ENCODE results near the gene MGAT4B.
"Not testable (repeated sequence)": the region's sequence is repeated elsewhere in the genome, so short reads cannot be mapped to it uniquely, and the experiment has no call there.

The MGAT4B gene

DNA sequence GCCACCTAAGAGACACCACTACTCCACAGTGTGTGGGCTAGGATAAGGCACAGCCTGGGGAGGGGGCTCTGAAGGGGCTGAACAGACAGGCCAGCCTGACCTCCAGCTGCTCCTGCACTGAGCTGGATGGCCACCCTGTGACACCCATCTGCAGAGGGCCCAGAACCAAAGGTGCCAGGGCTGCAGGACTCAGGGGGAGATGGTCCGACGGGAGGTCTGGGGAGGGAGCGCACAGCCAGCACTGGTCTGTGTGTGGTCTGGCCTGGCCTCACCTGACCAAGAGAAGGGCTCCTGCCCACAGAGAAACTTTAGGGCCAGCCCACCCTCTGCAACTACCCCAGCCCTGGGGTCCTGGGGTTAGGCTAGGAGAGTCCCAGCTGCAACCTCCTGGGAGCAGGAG is 12.1 kb downstream of the MGAT4B start:
- no peak for DNase-seq (ENCODE audit: low spot score)

DNA sequence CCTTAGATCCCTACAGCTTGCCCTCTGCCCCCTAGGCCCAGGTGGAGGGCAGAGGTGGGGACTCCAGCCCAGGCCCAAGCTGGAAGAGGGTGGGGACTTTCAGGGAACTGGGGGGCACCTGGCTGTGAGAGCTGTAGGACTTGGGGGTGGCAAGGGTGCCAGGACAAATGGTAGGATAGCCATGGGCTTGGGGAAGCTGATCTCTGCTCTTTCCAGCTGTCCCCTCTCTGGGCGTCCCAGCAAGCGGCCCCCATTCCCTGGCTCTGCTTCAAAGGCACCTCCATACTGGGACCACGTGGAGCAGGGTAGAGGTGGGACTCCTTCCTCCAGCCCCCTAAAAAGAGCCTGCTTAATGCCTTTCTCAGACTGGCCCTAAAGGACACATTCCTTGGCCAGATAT is 12.5 kb downstream of the MGAT4B start:
- DNase-seq (ENCODE audit: low spot score) = no peak

DNA sequence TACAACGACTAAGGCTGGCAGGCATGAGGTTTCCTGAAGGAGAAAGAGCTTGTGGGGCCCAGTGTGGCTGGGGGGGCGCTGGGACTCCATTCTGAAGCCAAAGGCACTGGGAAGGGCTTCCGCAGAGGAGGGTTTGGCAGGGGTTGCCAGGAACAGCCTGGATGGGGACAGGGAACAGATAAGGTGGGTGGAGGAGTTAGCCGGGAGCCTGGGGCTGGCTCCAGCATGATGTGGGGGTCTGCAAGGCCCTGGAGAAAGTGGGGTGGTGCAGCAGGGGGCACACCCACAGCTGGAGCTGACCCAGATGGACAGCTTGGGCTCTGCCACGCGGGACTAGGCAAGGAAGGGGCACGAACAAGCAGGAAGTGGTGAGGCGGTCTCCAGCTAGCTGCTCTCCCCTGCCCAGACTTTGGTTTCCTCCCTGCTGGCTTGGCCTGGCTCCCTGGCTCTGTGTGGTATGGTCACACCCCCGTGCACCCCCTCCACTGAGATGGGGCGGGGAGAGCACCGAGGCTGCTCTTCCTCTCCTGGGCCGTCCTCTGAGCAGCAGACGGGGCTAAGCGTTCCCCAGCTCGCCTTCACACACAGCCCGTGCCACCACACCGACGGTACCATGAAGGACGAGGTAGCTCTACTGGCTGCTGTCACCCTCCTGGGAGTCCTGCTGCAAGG is 13.1 kb downstream of the MGAT4B start, which contains the start of gene LTC4S:
TSS of gene LTC4S (plus strand) at position 519 of the 672 bp plus-strand sequence. CDS start at position 614, 95 bp downstream.
- DNase-seq (ENCODE audit: low spot score) = no peak

DNA sequence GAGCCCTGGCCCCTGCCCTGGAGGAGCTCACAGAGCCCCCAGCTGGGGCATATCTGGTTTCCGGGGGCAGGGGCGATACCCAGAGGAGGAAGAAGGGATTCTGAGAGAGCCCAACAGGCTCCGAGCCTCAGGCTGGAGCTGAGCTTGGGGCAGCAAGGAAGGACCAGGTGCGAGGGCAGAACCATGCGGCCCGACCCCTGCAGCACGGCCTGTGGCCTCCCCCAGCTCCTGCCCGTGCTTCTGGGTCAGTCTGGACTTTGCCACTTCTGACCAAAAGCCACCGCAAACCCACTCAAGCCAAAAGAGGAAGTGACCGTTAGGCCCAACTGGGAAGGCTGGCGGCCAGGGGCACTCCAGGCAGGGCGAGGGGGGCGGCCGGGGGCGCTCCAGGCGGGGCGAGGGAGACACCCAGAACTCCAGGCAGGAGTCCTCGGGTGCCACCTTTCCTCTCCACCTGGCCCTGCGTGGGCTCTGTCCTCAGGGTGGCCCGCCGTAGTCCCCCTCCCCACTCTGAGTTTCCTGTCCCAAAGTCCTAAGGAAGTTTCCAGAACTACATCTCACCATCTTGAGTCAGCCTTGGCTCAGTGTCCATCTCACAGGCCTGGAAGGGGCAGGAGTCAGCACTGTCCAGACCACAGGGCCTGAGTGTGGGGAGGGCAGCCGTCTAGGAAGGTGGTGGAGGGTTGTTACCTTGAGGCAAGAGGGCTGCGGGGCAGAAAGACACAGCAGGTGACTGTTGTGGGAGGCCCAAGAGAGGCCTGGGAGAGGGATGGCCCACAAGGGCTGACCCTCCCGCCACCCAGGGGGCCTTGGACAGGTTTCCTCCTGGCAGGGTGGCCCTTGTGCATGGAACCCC is 13.8 kb downstream of the MGAT4B start:
- DNase-seq (ENCODE audit: low spot score) = no peak

DNA sequence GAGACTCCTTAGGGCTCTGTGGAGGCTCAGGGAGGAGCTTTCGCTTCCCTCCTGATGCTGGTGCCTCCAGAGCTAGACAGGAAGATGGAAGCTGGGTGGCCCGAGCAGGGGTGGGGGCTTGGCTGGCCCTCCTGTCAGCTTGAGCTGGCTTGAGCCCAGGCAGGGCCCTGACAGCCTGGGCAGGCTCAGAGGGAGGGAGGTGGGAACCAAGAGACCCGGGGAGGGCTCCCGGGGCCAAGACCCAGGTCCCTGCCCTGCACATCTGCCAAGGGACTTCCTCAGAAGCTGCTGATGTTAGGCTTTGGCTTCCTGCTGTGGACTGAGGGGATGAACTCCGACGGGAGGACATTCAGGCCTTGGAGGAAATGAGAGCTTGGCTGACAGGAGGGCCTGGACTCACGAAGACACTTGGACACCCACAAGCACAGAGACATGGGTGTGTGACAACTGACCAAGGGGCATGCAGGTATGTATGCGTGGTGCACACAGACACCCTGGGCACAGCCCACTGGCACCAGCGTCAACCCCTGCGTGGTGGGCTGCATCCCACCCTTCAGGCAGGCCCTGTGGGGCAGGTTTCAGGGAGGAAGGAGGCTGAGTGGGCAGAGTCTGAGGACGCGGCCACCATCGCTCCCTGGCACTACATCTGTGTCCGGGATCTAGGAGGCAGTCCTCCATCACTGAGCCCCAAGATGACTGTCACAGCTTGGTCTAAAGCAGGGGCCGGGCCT is 14.6 kb downstream of the MGAT4B start:
- no peak for DNase-seq (ENCODE audit: low spot score)

DNA sequence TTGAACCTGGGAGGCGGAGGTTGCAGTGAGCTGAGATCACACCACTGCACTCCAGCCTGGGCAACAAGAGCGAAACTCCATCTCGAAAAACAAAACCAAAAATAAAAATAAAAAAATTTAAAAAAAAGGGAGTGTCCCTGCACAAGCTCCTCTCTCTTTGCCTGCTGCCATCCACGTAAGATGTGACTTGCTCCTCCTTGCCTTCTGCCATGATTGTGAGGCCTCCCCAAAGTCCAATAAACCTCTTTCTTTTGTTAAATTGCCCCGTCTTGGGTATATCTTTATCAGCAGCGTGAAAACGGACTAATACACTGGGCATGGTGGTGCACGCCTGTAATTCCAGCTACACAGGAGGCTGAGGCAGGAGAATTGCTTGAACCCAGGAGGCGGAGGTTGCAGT is 17.4 kb downstream of the MGAT4B start:
- not testable (repeated sequence) for DNase-seq (ENCODE audit: low spot score)

DNA sequence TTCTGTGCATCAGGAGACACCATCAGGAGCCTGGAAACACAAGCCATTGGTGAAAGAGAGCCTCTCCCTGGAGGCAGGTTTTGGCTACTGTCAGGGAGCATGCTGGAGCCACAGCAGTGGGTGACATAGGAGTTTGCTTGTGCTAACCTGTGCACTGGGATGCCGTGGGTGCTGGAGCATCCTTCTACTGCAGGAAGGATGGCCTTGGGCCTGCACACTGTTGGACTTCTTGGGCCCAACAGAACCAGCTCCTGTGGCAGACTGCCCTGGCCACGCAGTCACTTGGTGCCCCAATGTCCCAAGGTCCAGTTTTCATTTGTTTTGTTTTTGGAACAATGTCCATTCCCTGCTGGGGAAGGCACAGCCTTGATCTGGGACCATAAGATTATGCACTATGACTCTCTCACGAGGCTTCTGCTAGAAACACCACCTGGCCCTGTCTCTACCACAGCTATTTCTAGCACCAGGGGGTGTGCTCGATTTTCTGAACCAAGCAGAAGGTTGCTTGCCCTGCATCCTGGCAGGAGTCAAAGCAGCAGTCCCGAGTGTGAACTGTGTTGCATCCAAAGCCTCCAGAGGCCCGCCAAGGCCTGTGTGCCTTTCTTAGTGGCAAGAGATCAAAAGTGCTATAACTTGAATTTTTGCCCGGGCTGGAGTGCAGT is 18.3 kb downstream of the MGAT4B start:
- DNase-seq (ENCODE audit: low spot score) = no peak

DNA sequence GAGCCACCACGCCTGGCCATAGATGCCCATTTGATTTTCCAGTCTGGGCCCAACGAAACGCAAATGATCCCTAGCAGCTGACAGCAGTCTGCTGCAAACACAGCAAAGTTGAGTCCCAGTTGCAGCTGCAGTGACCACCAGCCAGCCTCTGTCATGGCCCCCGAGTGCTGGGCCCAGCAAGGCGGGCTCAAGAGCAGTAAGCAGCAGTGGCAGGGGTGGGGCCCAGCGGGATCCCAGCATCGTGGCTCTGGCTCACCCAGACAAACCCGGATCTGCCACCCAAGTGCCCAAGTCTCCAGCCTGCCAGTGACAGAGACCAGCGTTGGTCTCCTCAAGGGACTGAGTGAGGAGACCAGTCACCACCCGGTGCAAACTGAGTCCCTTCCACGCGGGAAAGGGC is 19.8 kb downstream of the MGAT4B start:
- DNase-seq (ENCODE audit: low spot score) = no peak

DNA sequence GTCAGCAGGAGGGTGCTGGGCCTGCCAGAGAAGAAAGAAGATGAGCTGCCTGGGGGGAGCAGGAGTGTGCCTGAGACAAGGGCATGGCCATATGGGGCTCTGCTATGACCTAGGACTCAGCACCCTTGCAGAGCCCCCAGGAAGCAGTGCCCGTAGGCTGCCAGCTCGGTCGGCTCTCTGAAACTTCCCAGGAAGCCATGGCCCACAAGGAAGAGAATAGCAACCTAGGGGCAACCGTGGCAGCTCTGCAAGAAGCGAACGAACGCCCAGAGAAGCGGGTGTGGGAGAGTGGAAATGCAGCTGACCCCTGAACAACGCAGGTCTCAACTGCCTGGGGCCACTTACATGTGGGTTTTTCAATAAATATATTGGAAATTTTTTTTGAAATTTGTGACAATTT is 23.5 kb downstream of the MGAT4B start:
- no peak for DNase-seq (ENCODE audit: low spot score)

DNA sequence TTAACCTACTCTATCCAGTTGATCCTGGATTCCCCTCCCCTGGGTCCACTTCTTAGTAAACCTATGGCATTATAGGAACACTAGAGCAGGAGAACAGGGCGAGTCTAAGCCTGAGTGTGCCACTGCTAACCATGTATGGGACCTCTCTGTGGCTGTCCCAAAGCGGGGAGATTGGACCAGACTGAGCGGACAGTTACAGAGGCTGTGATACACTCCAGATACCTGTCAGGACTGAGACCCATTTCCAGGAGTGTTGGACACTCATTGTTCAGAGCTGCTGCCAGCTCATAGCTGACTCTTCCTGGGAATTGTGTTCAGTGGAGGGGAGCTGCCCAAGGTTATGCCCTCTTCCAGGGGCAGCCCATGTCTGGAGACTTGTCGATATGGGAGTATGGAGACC is 24.8 kb downstream of the MGAT4B start:
- DNase-seq (ENCODE audit: low spot score) = no peak

DNA sequence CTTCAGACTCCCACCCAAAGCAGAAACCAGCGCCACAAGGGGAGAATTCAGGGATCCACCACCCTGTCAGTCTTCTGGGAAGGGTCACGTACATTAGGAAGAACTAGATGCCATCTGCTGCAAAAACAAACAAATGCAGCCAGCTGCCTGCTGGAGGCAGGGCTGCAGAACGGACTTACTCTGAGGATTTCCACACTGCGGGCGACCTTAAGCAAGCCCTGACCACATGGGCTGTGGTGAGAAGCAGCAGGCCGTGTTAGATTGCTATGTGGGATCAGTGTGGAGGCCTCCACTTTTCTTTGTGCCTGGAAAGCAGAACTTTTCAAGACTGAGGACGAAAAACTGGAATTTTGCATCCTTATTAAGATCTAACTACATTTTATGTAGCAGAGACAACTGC is 26.3 kb downstream of the MGAT4B start:
- no peak for DNase-seq (ENCODE audit: low spot score)

DNA sequence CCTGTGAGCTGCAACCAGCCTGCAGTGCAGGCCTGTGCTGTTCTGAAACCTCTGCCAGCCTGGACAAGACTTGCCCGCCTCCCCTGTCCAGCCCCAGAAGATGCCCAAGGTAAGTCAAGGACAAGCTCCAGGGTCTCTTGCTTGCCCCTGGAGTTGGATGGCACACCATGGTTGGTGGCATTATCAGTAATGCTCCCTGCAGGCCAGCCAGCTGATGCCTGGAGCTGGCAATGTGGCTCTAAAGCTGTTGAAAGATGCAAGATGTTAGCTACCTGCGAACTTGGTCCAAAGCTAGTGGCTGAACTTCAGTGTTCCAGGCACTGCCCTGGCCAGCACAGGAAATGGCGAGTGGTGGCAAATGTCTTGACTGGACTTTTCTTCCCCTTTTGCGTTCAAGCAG is 26.8 kb downstream of the MGAT4B start:
- DNase-seq (ENCODE audit: low spot score) = no peak

DNA sequence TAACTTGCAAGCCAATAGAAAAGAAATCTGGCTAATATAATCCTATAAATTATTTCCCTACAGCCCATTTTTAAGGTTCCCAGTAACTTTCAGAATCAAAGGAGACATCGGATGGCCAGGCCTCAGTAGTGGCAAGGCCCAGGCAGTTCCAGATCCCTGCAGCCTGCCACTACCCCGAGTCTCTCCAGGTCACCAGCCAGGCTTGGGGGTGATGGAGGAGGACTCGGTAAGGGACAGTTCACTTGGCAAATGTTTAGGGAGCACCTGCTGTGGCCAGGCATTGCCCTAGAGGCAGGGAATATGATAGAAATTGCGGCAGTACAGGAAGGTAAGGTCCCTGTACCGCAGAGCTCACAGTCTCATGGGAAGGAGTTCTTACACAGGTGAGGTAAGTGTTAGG is 28.1 kb downstream of the MGAT4B start:
- no peak for DNase-seq (ENCODE audit: low spot score)

DNA sequence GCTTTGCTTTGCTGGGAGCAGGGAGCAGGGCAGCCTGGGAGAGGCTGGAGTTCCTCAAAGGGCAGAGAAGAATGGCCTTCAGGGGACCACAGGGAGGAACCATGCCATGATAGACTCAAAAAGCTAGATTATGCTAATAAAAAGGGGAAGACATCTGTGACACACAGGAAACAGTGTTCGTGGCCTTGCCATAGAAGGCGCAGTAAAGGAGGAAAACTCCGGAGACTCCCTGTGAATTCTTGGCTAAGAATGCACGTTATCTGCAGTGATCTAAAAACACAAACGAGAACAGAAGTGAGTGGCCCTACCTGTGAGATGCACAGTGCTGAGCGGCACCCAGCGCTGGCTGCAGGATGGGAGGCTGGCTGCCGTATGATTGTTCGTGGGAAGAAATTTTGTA is 28.8 kb downstream of the MGAT4B start:
- no peak for DNase-seq (ENCODE audit: low spot score)

DNA sequence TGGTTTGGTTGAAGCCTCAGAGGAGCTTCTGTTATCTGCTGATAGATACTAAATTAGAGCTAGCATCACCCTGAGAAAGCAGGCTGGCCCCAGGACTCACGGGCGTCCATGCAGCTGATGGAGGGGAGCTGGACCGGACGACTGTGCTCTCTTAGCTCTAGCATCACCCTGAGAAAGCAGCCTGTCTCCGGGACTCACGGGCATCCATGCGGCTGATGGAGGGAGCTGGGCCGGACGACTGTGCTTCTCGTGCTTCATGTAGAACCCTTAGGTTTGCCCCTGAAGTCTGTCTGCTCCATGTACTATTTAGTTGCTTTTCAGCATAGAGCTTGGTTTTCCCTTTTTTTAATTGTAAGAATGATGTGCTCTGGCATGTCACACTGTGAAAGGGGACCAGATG is 29.2 kb downstream of the MGAT4B start:
- no peak for DNase-seq (ENCODE audit: low spot score)

DNA sequence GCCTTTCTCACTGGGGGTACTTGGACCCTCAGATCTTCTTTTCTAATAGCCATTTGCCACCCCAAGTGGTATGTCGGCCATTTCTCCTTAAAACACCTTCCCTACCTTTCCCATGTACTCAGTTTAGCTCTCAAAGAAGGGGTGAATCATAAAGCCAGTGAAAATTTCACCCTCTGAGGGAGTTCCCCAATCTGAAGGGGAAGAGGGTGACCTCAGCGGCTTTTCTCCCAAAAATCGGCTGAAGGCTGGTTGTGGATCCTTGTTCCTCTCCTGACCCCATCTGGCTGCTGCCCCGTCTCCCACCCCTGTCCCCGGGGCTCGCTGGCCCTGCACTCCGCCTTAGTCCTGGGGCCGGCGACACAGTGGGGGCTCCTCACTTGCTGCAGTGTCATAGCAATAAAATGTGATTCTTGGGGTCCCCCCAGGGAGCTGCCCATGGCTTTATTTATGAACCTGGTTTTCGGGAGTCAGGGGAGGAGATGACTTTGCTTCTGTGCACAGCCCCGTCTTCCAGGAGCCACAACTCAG is 30.2 kb downstream of the MGAT4B start:
- no peak for DNase-seq (ENCODE audit: low spot score)

DNA sequence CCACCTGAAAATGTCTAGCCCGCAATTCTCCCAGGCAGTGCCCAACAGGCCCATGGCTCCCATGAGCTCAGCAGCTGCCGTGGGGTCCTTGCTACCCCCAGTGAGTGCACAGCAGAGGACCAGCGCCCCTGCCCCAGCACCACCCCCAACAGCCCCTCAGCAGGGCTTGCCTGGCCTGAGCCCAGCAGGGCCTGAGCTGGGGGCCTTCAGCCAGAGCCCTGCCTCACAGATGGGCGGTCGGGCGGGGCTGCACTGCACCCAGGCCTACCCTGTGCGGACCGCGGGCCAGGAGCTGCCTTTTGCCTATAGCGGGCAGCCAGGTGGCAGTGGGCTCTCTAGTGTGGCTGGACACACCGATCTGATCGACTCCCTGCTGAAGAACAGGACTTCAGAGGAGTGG is 32.2 kb downstream of the MGAT4B start:
- DNase-seq (ENCODE audit: low spot score) = no peak

DNA sequence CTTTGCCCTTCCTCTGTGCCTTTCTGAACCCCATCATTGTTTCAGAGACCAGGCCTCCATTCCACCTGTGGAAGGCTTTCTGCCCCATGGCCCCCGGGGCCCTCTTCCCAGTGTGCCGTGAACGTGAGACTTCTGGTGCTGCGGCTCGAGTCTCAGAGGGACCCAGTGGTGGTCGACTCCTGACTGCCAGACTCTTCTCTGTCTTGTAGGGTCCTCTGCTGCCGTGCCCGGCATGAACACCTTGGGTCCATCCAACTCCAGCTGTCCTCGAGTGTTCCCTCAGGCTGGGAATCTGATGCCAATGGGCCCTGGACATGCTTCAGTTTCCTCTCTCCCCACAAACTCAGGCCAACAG is 33.0 kb downstream of the MGAT4B start:
- no peak for DNase-seq (ENCODE audit: low spot score)

DNA sequence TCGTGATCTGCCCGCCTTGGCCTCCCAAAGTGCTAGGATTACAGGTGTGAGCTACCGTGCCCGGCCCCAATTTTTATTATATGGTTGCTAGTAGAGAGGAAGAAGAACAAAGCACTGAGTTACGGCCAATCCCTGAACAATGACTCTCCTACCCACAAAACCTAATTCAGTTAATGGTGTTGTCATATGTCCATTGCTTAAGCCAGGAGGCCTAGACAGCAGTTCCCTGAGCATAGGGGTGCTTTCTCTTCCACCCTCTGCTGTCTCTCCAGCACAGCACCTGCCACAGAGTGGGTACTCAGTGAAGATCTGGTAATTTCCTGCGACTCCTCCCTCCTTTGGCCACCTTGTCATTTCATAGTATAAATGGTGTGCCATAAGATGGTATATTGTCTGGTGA is 34.3 kb downstream of the MGAT4B start:
- no peak for DNase-seq (ENCODE audit: low spot score)

DNA sequence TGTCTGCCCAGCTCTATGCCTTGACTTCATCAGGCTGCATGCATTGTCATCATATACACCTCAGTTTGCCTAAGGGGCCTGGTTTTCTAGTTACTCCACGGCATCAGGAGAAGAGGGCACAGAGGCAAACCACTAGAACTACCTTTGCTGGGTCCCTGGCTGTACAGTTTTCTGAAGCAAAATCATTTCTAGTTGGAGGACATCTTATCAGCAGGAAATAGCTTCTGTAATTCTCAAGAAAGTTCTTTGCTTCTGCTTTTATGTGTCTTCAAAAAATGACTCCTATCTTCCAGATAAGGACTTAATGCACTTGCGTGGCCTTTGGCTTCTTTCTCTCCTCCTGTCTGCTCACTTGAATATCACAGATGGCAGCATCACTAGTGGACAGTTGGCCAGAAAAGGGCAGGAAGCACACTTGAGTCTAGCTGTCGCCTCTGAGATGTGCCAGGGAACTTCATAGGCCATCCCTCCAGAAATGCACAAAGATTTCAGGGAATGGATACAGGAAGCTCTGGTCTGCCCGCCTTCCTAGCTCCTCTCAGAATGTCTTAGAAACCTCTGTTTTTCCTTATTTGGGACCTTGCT is 35.3 kb downstream of the MGAT4B start:
- DNase-seq (ENCODE audit: low spot score) = no peak

DNA sequence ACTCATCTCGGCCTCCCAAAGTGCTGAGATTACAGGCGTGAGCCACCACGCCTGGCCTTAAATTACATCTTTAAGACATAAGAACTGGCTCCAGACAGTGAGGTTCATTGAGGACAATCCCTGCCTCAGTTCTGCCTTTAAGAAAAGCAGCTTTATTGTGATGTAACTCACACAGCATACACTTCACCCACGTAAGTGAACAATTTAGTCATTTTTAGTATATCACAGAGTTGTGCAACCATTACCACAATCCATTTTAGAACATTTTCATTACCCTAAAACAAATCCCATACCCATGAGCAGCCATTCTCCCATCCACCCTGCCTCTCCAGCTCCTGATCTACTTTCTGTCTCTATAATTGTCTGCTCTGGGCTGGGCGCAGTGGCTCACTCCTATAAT is 36.9 kb downstream of the MGAT4B start:
- no peak for DNase-seq (ENCODE audit: low spot score)

DNA sequence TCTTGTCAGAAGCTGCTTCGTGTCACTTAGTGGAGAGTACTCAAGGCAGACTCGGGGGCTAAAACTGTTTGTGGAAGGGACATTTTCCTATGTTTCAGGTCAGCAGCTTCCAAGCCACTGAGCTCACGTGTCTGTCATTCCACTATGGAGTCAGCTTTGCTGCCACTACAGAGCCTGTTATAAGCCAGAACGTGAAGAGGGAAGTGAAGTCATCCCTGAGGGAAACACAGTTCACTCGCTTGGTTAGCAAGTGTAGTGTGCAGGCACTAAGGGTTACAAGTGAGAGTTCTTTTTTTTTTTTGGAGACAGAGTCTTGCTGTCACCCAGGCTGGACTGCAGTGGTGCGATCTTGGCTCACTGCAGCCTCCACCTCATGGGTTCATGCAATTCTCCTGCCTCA is 37.4 kb downstream of the MGAT4B start:
- no peak for DNase-seq (ENCODE audit: low spot score)

Measured in HuH-7.5 (cell line).